HG03135 (cell line): ENCODE results near the gene TCP11L1.
"Not testable (repeated sequence)": the region's sequence is repeated elsewhere in the genome, so short reads cannot be mapped to it uniquely, and the experiment has no call there.

Experiments
- ATAC-seq: cut with Tn5 transposase; IDR thresholded peaks from one replicate; pipeline ENCODE4 v1.9.1; 2021; ENCODE audit warnings: mild to moderate bottlenecking, moderate library complexity; ENCODE audit not compliant: unreplicated experiment

The TCP11L1 gene

DNA sequence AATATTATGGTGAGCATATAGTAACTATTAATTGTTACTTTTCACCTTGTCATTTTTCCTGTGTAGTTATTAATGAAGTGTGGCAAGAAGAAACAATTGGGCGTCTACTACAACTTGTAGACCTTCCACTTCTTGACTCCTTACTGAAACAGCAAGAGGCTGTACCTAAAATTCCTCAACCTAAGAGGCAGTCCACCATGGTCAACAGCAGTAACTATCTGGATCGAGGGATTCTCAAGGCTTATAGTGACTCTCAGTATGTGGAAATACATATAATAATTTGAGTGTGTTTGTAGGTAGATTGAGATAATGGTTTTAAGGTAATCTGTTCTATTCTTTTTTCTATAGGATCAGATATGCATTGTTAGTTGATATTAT, 10.8 kb upstream of the TCP11L1 start:
- ATAC-seq, result no peak

DNA sequence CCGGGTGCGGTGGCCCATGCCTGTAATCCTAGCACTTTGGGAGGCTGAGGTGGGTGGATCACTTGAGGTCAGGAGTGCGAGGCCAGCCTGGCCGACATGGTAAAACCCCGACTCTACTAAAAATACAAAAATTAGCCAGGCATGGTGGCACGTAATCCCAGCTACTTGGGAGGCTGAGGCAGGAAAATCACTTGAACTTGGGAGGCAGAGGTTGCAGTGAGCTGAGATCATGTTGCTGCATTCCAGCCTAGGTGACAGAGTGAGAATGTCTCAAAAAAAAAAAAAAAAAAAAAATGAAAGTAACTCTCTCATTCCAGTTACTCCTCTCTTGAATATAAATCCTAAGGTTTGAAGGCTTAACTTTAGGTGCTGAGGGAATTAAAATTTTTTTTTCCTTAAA, 10.2 kb upstream of the TCP11L1 start:
- ATAC-seq, result not testable (repeated sequence)

GRCh38 chr11:33033493-33033892, 5.9 kb upstream of the TCP11L1 start:
- no peak for ATAC-seq

- ATAC-seq, result no peak
Observed at GRCh38 chr11:33035011-33035410, 4.4 kb upstream of the TCP11L1 start.

DNA sequence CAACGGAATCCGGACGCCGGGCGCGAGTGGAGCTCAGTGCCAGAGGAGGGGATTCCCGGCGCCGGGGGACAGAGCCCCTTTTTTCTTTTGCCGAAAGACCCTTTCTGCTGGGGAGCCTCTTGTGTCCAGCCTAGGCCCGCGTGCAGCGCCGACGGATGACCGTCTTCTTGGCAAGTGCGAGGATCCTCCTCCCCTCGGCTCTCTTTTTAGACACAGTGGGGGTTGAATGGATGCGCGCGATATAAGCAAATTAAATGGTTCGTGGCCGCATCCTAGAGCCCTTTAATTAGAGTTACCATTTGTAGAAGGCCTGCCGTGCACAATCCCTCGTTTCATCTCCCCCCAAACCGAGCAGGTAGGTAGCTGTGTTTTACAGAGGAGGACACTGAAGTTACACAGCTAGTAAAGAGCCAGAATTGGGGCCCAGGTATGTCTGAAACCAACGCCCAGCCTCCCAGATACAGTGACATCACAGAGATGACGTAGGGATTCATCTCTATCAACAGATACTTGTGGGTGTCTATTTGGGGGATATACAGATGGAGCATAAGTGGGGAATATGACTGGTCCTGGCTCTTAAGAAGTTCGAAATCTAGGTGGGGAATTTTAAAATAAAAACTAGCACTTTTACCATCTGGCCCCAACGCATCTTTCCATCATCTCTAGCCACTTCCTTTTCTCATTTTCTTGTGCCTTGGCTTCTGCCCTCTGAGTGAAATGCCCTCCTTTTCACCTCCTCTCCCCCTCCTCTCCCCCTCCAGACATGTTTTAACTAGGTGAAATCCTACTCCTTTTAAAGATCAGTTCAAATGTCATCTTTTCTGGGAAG, 875 bp downstream of the TCP11L1 start:
- ATAC-seq, result peak; percentile 30

DNA sequence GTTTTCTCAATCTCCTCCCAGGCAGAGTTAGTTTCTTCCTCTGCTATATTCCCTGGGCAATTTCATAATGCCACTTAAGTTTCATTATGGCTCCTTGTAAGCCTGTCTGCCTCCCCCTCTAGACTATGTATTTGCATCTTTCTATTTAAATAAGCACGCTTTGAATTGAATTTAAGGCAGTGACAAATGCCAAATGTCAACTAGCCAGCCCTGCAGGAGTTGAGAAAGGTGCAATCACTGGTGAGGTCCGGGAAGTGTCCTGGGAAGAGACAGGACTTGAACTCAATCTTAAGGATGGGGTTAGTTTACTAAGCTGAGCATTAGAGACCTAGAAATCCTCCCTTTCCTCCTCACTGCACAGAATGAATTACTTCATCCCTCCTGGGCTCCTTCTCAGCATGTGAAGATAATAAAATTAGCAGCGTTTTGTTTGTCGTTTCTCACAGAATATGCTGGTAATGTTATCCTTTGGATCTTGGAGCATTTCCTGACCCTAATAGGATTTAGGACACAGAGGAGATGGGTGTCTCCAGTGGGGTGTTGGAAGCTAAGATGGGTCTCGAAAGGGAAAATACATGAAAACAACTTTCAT, 1.6 kb downstream of the TCP11L1 start:
- ATAC-seq, result no peak

- ATAC-seq, result no peak
Observed at GRCh38 chr11:33043221-33043830, 4.0 kb downstream of the TCP11L1 start.

DNA sequence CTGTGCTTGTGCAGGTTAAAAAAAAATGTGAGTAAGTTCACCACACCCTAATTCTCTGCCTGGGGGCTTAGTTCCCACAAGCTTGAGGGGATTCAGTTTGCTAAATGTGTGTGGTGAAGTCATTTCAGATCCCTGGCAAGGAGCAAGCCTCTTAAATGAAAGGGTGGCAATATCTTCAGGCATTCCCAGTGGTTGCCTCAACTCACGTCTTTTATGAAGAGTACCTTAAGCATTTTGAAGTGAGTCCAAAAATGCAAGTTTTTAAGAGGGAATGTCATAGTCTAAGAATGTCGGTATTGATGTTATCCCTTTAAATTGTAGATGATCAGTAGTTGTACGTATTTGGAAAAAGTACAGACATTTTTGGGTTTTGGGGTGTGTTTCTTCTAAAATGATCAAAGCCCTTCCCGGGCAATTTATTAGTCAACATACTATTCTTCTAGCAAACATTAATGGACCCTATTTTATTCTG, 4.9 kb downstream of the TCP11L1 start:
- ATAC-seq, result no peak

DNA sequence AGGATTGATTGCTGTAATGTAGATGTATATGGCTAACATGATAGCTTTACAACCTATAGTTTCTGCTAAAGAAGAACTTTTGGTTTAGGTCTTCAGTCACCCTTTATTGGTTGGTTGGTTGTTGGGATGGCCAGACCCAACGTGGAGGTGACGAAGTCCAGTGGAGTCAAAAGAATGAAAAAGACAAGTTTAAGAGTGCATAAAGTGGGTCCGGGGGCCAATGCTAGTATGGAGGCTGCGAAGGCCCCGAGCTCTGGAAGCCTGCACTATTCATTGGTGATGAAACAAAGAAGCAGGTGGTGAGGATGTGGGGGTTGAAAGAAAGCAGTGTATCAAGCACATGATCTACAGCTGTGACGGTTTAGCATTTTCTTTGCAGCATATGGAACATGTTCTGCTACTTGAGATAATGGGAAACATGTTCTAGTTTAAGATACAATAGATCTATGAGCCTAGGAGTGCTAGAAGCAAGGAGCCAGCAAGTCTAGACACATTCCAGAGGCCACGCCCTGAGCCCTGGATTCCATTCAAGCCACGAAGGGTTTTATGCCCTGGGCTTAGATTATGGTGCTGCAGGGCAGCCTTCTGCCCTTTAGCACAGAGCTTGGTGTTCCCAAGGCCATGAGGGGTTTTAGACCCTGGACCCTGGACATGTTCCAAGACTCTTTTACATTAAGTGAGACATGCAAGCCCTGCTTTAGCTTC, 6.3 kb downstream of the TCP11L1 start:
- no peak for ATAC-seq

- not testable (repeated sequence) for ATAC-seq
Observed at GRCh38 chr11:33048701-33049100, 9.3 kb downstream of the TCP11L1 start.

GRCh38 chr11:33049565-33050408, 10.4 kb downstream of the TCP11L1 start:
- ATAC-seq, result not testable (repeated sequence)

DNA sequence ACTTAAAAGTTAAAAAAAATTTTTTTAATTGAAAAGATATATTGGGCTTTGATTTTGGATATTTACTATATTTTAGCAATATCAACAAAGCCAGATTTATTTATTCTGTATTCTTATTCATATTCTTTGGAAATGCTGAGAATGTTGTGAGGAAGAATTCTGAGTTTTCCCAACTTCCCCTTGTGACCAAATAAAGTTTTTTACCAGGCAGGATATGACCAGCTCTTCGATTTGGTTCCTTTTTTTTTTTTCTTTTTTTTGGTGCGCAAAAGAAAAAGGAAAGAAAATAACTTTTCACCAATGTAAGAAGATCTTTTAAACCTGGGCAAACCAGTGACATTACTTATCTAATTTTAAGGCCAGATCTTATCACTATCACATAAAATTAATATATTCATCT, 12.9 kb downstream of the TCP11L1 start:
- no peak for ATAC-seq

- ATAC-seq, result no peak
Observed at GRCh38 chr11:33055375-33055774, 16.0 kb downstream of the TCP11L1 start.

GRCh38 chr11:33057284-33057683, 17.9 kb downstream of the TCP11L1 start:
- no peak for ATAC-seq

GRCh38 chr11:33059331-33060007, 20.1 kb downstream of the TCP11L1 start:
- ATAC-seq, result no peak

GRCh38 chr11:33060271-33060670, 20.9 kb downstream of the TCP11L1 start:
- no peak for ATAC-seq

- ATAC-seq, result no peak
Observed at GRCh38 chr11:33062137-33062536, 22.8 kb downstream of the TCP11L1 start.

DNA sequence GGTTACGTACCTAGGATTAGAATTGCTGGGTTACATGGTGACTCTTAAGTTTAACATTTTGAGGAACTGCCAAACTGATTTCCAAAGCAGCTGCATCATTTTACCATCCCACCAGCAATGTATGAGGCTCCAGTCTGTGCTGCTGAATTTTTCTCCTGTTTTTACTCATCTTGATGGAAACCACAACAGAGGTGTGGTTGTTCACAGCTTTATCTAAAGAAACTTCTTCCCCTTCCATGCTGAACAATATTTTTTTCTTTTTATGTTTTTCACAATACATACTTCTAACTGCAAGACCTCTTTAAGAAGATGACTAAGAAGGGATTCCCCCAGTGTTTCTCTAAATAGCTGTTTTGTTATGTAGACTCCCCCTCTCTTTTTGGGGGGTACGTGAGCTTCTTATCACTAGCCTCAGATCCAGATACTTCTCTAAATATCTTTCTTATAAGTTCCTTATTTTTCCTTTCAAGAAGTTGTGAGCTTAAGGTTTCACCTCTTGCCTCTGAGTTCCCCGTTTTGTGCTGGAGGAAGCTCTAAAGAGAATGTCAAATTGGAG, 24.0 kb downstream of the TCP11L1 start:
- no peak for ATAC-seq

DNA sequence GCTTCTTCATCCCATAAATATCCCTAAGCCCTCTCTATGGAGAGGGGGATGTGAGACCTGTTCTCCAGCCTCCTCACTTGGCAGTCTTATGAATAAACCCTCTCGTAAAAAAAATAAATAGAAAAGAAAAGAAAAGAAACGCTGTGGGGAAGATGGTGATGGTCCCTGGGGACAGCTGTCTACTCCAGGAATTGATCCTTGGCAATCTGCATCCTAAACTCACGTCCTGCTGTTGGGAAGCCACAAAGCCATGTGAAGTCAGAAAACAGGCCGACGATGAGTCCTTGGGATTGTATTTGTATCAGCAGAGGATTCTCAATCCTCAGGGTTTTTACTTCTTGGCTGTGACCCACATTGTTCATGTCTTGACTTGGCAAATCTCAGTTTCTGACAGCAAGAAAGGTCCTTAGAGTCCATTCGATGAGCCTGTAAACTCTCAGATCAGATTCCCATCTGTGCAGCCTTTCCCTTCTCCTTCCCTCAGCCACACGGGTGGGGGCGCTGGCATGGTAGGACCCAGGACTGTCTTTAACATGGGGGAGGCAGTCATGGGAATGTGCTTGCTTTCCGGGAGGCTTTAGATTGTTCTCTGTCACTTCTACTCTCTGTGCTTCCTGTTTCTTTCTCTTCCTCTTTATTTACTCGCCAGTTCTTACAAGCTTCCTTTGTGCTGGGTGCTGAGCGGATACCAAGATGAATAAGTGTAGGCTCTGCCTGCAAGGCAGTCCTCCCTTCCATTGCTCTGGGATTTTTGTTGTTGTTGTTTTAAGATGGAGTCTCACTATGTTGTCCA, 24.9 kb downstream of the TCP11L1 start:
- no peak for ATAC-seq
